Measurements from ENCODE around the gene POU2F2. TPM values are rescaled to one million over a fixed set of nuclear protein-coding genes. Genes with fewer than 3 reads are reported as not detected.
A peak's percentile ranks its signal among the peaks of the same experiment; 100 is the strongest.

POU2F2 gene
- total RNA-seq, 1 experiment from 2014 or later, result 2.9 TPM

DNA sequence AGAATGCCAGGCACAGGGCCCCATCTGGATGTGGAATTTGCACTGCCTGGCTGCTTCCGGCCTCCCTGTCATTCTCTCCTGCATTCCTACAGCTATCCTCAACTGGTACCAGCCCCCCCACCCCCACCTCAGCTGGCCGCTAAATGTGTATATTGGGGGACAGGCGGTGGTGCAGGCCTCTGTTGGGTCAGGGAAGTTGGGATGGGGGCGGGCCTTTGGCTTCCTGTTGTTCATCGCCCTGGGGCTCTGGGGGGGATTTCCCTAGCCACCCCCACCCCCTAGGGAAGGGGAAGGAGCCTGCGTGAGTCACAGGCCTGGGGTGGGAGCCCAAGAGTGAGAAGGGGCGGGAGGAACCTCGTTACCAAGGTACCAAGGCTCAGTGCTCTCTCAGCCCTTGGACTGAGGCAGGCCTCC lies 10.6 kb downstream of the POU2F2 start:
- TF ChIP-seq CTCF (conservative IDR thresholded peaks at IDR 0.05), result no peak
- TF ChIP-seq EZH2 (IDR thresholded peaks at IDR 0.05; ENCODE audit: low read depth), result no peak
- CTCF ChIA-PET, result no interaction called here
- Histone ChIP-seq H3K4me1 (replicated peaks; ENCODE audit: insufficient read depth) (peaks cover 21% of the 10 kb centered on the region), H3F3A (ENCODE audit: insufficient read depth, low read depth) (0 out of 2 replicates have a peak, but pooled peaks cover 4% of the 10 kb centered on the region), H3K4me2 (peak overlapping the region; percentile 35), H2AFZ (no peak overlapping the region), H3K79me2 (ENCODE audit: low read depth) (no peaks in the 10 kb centered on the region), H3K27ac (no peak overlapping the region), H3K27me3 (ENCODE audit: insufficient read depth, low read depth) (no peaks in the 10 kb centered on the region), H4K20me1 (ENCODE audit: insufficient read depth) (no peaks in the 10 kb centered on the region), H3K36me3 (ENCODE audit: low read depth) (no peaks in the 10 kb centered on the region), H3K9me2 (ENCODE audit: insufficient read depth) (no peaks in the 10 kb centered on the region), H3K4me3 (no peak overlapping the region), H3K9me3 (ENCODE audit: insufficient read depth, low read depth) (no peaks in the 10 kb centered on the region)
- intact Hi-C loops (cut with micrococcal nuclease; ENCODE audit: unreplicated experiment), result no loop called here
- peak; percentile 34 to 40 for DNase-seq
- POLR2A ChIA-PET (ENCODE audit: unreplicated experiment), result no interaction called here
- BruUV-seq (replicated peaks), result no TSS peak

GRCh38 chr19:42121036-42121621 lies 11.1 kb downstream of the POU2F2 start:
- H2AFZ ChIP-seq, result no peak overlapping the region
- no peaks in the 10 kb centered on the region for H3K9me3 ChIP-seq (ENCODE audit: insufficient read depth, low read depth)
- no peaks in the 10 kb centered on the region for H3K27me3 ChIP-seq (ENCODE audit: insufficient read depth, low read depth)
- CTCF ChIA-PET, result no interaction called here
- intact Hi-C loops (cut with micrococcal nuclease; ENCODE audit: unreplicated experiment), result no loop called here
- TF ChIP-seq EZH2 (IDR thresholded peaks at IDR 0.05; ENCODE audit: low read depth) (no peak), CTCF (conservative IDR thresholded peaks at IDR 0.05) (no peak)
- H3K4me3 ChIP-seq, result no peak overlapping the region
- H3K4me2 ChIP-seq, result peak overlapping the region; percentile 35
- H3K9me2 ChIP-seq (ENCODE audit: insufficient read depth), result no peaks in the 10 kb centered on the region
- no TSS peak for BruUV-seq (replicated peaks)
- no peaks in the 10 kb centered on the region for H3K36me3 ChIP-seq (ENCODE audit: low read depth)
- DNase-seq, result no peak
- H3K27ac ChIP-seq, result no peak overlapping the region
- H4K20me1 ChIP-seq (ENCODE audit: insufficient read depth), result no peaks in the 10 kb centered on the region
- no peaks in the 10 kb centered on the region for H3K79me2 ChIP-seq (ENCODE audit: low read depth)
- POLR2A ChIA-PET (ENCODE audit: unreplicated experiment), result no interaction called here
- 0 out of 2 replicates have a peak, but pooled peaks cover 4% of the 10 kb centered on the region for H3F3A ChIP-seq (ENCODE audit: insufficient read depth, low read depth)
- H3K4me1 ChIP-seq (replicated peaks; ENCODE audit: insufficient read depth), result peaks cover 21% of the 10 kb centered on the region

- H3K27ac ChIP-seq, result no peak overlapping the region
- no peaks in the 10 kb centered on the region for H3K27me3 ChIP-seq (ENCODE audit: insufficient read depth, low read depth)
- peaks cover 21% of the 10 kb centered on the region for H3K4me1 ChIP-seq (replicated peaks; ENCODE audit: insufficient read depth)
- no peaks in the 10 kb centered on the region for H3K9me3 ChIP-seq (ENCODE audit: insufficient read depth, low read depth)
- H3K4me2 ChIP-seq, result no peak overlapping the region
- DNase-seq, result no peak
- no peak overlapping the region for H2AFZ ChIP-seq
- H3K9me2 ChIP-seq (ENCODE audit: insufficient read depth), result no peaks in the 10 kb centered on the region
- no peak overlapping the region for H3K4me3 ChIP-seq
- BruUV-seq (replicated peaks), result no TSS peak
- ChIA-PET CTCF (interaction anchor here (0.6 kb wide), 1 partner anchor 10 kb away, joined by 5 read pairs; no protein-coding TSS in a partner anchor), POLR2A (ENCODE audit: unreplicated experiment) (no interaction called here)
- 0 out of 2 replicates have a peak, but pooled peaks cover 4% of the 10 kb centered on the region for H3F3A ChIP-seq (ENCODE audit: insufficient read depth, low read depth)
- intact Hi-C loops (cut with micrococcal nuclease; ENCODE audit: unreplicated experiment), result no loop called here
- TF ChIP-seq EZH2 (IDR thresholded peaks at IDR 0.05; ENCODE audit: low read depth) (no peak), CTCF (conservative IDR thresholded peaks at IDR 0.05) (no peak)
- H3K79me2 ChIP-seq (ENCODE audit: low read depth), result no peaks in the 10 kb centered on the region
- no peaks in the 10 kb centered on the region for H4K20me1 ChIP-seq (ENCODE audit: insufficient read depth)
- H3K36me3 ChIP-seq (ENCODE audit: low read depth), result no peaks in the 10 kb centered on the region
These were observed 11.8 kb downstream of the POU2F2 start for GRCh38 chr19:42120276-42120980.
